ENCODE measurements around the gene ORMDL3. TPM values are rescaled to one million over a fixed set of nuclear protein-coding genes. Genes with fewer than 3 reads are reported as not detected.
"Not testable (repeated sequence)": the region's sequence is repeated elsewhere in the genome, so short reads cannot be mapped to it uniquely, and the experiment has no call there.

ORMDL3 gene
- total RNA-seq, 1 donor = 61.7 TPM

DNA sequence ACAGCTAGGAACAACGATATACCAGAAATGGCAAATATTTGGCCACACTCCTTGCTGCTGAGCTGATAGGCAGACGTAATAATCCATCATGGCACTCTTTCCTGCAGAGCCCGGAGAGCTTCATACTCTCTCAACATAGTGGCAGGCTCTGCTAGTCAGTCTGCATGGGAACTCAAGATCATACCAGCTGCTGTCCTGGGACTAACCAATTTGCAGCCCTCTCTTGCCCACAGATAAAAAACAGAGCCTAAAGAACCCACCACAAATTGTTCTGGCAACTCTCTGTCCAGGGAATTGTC is 22.5 kb downstream of the ORMDL3 start:
- no peak for DNase-seq (ENCODE audit: low read depth)
- TF ChIP-seq, protein P1, sequence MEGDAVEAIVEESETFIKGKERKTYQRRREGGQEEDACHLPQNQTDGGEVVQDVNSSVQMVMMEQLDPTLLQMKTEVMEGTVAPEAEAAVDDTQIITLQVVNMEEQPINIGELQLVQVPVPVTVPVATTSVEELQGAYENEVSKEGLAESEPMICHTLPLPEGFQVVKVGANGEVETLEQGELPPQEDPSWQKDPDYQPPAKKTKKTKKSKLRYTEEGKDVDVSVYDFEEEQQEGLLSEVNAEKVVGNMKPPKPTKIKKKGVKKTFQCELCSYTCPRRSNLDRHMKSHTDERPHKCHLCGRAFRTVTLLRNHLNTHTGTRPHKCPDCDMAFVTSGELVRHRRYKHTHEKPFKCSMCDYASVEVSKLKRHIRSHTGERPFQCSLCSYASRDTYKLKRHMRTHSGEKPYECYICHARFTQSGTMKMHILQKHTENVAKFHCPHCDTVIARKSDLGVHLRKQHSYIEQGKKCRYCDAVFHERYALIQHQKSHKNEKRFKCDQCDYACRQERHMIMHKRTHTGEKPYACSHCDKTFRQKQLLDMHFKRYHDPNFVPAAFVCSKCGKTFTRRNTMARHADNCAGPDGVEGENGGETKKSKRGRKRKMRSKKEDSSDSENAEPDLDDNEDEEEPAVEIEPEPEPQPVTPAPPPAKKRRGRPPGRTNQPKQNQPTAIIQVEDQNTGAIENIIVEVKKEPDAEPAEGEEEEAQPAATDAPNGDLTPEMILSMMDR (IDR thresholded peaks at IDR 0.05; ENCODE audit: insufficient read depth, low read depth, low read length) = no peak
- H3K4me3 ChIP-seq (ENCODE audit: low read depth, low read length) = no peak overlapping the region

DNA sequence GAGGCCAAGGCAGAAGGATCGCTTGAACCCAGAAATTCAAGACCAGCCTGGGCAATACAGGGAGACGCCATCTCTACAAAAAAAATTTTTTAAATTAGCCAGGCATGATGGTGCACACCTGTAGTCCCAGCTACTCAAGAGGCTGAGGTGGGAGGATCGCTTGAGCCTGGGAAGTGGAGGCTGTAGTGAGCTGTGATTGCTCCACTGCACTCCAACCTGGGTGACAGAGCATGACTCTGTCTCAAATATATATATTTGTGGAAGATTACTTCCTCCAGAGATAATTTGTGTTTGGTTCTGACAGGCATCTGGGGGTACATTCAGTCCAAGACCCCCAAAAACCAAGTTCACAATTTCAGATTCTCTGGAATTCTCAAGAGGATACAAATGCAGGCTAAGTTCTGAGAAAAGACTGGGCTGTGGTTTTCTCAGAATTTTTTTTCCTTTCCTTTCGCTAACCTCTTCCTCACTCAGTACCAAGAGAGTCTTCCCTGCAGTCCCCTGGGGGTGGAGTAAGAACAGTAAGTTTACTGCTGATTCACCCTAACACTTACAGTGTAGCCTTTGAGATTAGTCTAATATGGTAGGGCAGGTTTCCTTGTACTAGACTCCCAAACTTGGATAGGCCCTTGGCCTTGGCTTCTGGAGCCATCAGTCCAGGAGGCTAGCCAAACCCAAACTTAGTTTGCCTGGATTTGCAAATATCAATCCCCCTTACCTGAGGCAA is 24.1 kb downstream of the ORMDL3 start:
- no peak for DNase-seq (ENCODE audit: low read depth)
- H3K4me3 ChIP-seq (ENCODE audit: low read depth, low read length) = no peak overlapping the region
- TF ChIP-seq, protein P1 (IDR thresholded peaks at IDR 0.05; ENCODE audit: insufficient read depth, low read depth, low read length) = no peak

DNA sequence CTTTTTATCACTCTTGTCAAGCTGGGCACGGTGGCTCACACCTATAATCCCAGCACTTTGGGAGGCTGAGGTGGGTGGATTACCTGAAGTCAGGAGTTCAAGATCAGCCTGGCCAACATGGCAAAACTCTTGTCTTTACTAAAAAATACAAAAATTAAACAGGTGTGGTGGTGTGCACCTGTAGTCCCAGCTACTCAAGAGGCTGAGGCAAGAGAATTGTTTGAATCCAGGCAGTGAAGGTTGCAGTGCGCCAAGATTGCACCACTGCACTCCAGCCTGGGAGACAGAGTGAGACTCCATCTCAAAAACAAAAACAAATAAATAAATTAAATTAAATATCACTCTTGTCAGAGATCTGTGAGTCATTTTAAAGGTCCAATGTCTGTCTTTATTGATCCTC is 25.4 kb downstream of the ORMDL3 start:
- not testable (repeated sequence) for DNase-seq (ENCODE audit: low read depth); H3K4me3 ChIP-seq (ENCODE audit: low read depth, low read length)

DNA sequence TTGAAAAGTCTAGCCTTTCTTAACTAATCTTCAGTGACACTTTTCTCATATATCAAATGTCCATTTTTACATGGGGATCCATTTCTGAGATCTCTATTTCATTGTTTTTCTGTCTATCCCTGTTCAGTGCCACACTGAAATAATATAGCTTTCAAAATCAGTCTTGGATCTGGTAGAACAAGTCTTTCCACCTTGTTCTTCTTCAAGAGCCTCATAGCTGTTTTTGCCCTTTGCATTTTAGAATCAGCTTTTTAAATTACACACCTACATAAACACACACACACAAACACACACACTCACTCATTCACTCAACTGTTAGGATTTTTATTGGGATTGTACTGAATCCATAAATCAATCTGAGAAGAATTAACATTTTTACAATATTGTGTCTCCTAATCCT is 28.2 kb downstream of the ORMDL3 start:
- no peak for DNase-seq (ENCODE audit: low read depth)
- TF ChIP-seq, protein P1 (IDR thresholded peaks at IDR 0.05; ENCODE audit: insufficient read depth, low read depth, low read length) = no peak
- H3K4me3 ChIP-seq (ENCODE audit: low read depth, low read length) = no peak overlapping the region

DNA sequence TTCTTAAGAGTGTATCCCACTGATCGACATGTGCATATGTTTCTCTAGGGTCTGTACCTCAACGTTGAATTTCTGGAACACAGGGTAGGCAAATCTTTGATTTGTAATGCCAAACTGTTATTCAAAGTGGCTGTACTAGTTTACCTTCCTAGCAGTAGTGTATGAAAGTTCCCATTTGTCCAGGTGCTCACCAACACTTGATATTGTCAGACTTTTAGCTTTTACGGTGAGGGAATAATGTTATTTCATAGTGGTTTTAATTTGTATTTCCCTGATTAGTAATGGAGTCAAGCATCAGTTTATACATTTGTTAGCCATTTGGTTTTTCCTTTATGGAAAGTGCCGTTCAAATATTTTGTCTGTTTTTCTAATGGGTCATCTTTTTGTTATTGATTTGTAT is 29.3 kb downstream of the ORMDL3 start:
- TF ChIP-seq, protein P1 (IDR thresholded peaks at IDR 0.05; ENCODE audit: insufficient read depth, low read depth, low read length) = no peak
- no peak for DNase-seq (ENCODE audit: low read depth)
- no peak overlapping the region for H3K4me3 ChIP-seq (ENCODE audit: low read depth, low read length)

DNA sequence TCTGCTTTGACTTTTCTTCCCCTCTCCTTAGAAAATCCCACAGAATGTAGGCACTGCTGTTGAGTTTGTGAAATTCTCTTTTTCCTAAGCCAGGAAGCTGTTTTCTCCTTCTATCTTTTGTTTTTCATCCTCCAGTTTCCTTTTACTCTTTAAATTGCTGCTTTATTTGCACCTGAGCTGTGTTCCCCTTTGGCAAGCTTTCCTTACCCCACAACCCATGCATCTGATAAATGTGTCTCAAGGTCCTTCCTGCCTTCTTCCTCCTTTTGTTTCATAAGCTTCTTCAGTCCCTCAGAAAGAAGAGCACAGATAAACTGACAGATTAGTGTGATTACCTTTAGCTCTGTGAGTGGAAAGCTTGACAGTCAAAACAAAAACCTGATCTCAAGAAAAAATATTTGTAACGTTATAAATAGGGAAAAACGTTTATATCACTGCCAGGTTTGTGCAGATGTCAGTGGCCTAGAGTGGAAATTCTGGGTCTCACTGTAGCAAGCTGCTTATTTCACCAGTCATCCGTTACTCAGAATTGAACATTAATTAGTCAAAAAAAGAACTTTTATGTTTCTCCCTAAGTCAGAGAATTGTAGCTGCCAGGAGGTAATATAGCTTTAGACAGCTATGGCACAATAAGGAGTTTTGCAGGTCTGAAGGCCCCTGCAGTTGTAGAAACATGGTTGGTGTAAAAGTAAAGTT is 32.6 kb downstream of the ORMDL3 start:
- TF ChIP-seq, protein P1 (IDR thresholded peaks at IDR 0.05; ENCODE audit: insufficient read depth, low read depth, low read length) = no peak
- H3K4me3 ChIP-seq (ENCODE audit: low read depth, low read length) = no peak overlapping the region
- no peak for DNase-seq (ENCODE audit: low read depth)

DNA sequence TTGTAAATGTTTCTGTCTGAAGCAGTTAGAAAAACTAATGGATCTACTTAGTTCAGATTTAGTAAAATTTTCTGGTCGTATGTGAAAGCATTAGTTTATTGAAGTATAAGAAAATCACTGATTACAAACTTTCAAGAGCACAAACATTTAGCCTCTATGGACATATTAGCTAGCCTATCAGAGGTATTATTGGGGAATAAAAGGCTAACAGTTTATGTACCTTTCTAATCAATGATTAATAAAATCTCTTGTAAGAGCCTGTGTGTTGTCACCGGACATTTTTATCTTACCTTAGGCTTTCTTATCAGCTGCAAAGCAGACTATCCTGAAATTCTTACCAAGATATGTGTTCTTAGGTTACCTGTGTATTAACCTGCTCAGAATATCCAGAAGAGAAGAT is 38.2 kb downstream of the ORMDL3 start:
- H3K4me3 ChIP-seq (ENCODE audit: low read depth, low read length) = no peak overlapping the region
- no peak for DNase-seq (ENCODE audit: low read depth)
- TF ChIP-seq, protein P1 (IDR thresholded peaks at IDR 0.05; ENCODE audit: insufficient read depth, low read depth, low read length) = no peak
